ENCODE results near the gene PCNX1.
"Not testable (repeated sequence)": the region's sequence is repeated elsewhere in the genome, so short reads cannot be mapped to it uniquely, and the experiment has no call there.

Gene PCNX1

GRCh38 chr14:71064747-71065146 lies 157.5 kb downstream of the PCNX1 start:
- H3K27me3 ChIP-seq (ENCODE audit: control insufficient read depth, insufficient read depth, low read length, poor library complexity, severe bottlenecking); H3K36me3 ChIP-seq (ENCODE audit: control insufficient read depth, insufficient read depth, low read length); H3K4me3 ChIP-seq (ENCODE audit: insufficient read depth, low read depth, low read length); H3K9me3 ChIP-seq (ENCODE audit: control insufficient read depth, low read length); H3K27ac ChIP-seq (ENCODE audit: insufficient read depth, low read depth, low read length, poor library complexity, severe bottlenecking); H3K4me1 ChIP-seq (ENCODE audit: control insufficient read depth, insufficient read depth, low read length): not testable (repeated sequence)
- WGBS, 2 experiments, result 92 to 100% methylated on average over 3 of the region's 3 CpGs

DNA sequence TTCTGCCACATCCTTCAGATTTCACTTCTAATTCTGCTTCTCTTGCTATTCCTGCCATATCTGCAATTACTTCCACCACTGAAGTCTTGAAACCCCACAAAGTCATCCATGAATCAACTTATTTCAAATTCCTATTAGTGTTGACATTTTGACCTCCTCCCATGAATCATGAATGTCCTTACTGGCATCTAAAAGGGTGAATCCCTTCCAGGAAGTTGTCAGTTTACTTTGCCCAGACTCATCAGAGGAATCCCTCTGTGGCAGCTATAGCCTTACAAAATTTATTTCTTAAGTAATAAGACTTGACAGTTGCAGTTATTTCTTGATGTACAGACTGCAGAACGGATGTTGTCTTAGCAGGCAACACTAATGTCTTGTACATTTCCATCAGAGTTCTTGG lies 162.9 kb downstream of the PCNX1 start:
- Histone ChIP-seq H3K27ac (ENCODE audit: insufficient read depth, low read depth, low read length, poor library complexity, severe bottlenecking) (no peak overlapping the region), H3K4me3 (ENCODE audit: insufficient read depth, low read depth, low read length) (no peak overlapping the region), H3K9me3 (ENCODE audit: control insufficient read depth, low read length) (no peaks in the 10 kb centered on the region), H3K27me3 (ENCODE audit: control insufficient read depth, insufficient read depth, low read length, poor library complexity, severe bottlenecking) (no peaks in the 10 kb centered on the region), H3K4me1 (ENCODE audit: control insufficient read depth, insufficient read depth, low read length) (no peaks in the 10 kb centered on the region), H3K36me3 (ENCODE audit: control insufficient read depth, insufficient read depth, low read length) (peaks cover 12% of the 10 kb centered on the region)
- 85 to 100% methylated on average over 1 of the region's 1 CpG for WGBS, 2 experiments

DNA sequence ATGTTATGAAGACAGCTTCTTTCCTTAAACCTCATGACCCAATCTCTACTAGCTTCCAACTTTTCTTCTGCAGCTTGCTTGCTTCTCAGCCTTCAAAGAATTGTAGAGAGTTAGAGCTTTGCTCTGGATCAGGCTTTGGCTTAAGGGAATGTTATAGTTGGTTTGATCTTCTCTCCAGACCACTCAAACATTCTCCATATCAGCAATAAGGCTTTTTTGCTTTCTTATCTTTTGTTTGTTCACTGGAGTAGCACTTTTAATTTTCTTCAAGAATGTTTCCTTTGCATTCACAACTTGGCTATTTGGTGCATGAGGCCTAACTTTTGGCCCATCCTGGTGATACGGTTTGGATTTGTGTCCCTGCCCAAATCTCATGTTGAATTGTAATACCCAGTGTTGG lies 163.8 kb downstream of the PCNX1 start:
- H3K27ac ChIP-seq (ENCODE audit: insufficient read depth, low read depth, low read length, poor library complexity, severe bottlenecking), result no peak overlapping the region
- H3K4me1 ChIP-seq (ENCODE audit: control insufficient read depth, insufficient read depth, low read length), result no peaks in the 10 kb centered on the region
- 98 to 100% methylated on average over 1 of the region's 1 CpG for WGBS, 2 experiments
- peaks cover 12% of the 10 kb centered on the region for H3K36me3 ChIP-seq (ENCODE audit: control insufficient read depth, insufficient read depth, low read length)
- H3K27me3 ChIP-seq (ENCODE audit: control insufficient read depth, insufficient read depth, low read length, poor library complexity, severe bottlenecking), result no peaks in the 10 kb centered on the region
- H3K4me3 ChIP-seq (ENCODE audit: insufficient read depth, low read depth, low read length), result no peak overlapping the region
- H3K9me3 ChIP-seq (ENCODE audit: control insufficient read depth, low read length), result no peaks in the 10 kb centered on the region

- Histone ChIP-seq H3K36me3 (ENCODE audit: control insufficient read depth, insufficient read depth, low read length) (peaks cover 41% of the 10 kb centered on the region), H3K27ac (ENCODE audit: insufficient read depth, low read depth, low read length, poor library complexity, severe bottlenecking) (no peak overlapping the region), H3K9me3 (ENCODE audit: control insufficient read depth, low read length) (no peaks in the 10 kb centered on the region), H3K27me3 (ENCODE audit: control insufficient read depth, insufficient read depth, low read length, poor library complexity, severe bottlenecking) (no peaks in the 10 kb centered on the region), H3K4me3 (ENCODE audit: insufficient read depth, low read depth, low read length) (no peak overlapping the region), H3K4me1 (ENCODE audit: control insufficient read depth, insufficient read depth, low read length) (no peaks in the 10 kb centered on the region)
- WGBS, 2 experiments, result 83 to 100% methylated on average over 1 of the region's 1 CpG
Measured at GRCh38 chr14:71076462-71077092, 169.3 kb downstream of the PCNX1 start.

GRCh38 chr14:71078500-71078899 lies 171.2 kb downstream of the PCNX1 start:
- H3K4me1 ChIP-seq (ENCODE audit: control insufficient read depth, insufficient read depth, low read length), result no peaks in the 10 kb centered on the region
- no peaks in the 10 kb centered on the region for H3K9me3 ChIP-seq (ENCODE audit: control insufficient read depth, low read length)
- no peaks in the 10 kb centered on the region for H3K27me3 ChIP-seq (ENCODE audit: control insufficient read depth, insufficient read depth, low read length, poor library complexity, severe bottlenecking)
- no peak overlapping the region for H3K27ac ChIP-seq (ENCODE audit: insufficient read depth, low read depth, low read length, poor library complexity, severe bottlenecking)
- whole genome bisulfite sequencing, 2 experiments, result 100% methylated on average over 2 of the region's 2 CpGs
- H3K4me3 ChIP-seq (ENCODE audit: insufficient read depth, low read depth, low read length), result no peak overlapping the region
- peaks cover 39% of the 10 kb centered on the region for H3K36me3 ChIP-seq (ENCODE audit: control insufficient read depth, insufficient read depth, low read length)

DNA sequence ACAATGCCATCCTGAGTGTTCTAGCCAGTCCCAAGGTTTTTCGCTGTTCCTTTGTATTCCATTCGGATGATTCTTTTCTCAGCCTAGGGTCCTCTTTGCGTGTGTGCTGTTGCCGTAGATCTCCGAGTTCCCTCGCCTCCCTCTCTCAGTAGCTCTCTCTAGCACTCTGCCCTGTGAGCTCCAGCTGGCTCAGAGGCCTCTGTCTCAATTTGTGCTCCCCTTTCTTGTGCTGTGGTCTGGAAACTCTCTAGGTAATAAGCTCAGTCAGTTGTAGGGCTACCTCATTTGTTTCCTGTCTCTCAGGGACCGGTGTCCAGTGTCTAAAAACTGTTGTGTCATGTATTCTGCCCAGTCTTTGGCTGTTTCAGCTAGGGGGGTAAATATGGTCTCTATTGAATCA lies 179.3 kb downstream of the PCNX1 start:
- WGBS, 2 experiments, result 88 to 90% methylated on average over 7 of the region's 7 CpGs
- Histone ChIP-seq H3K4me3 (ENCODE audit: insufficient read depth, low read depth, low read length) (no peak overlapping the region), H3K4me1 (ENCODE audit: control insufficient read depth, insufficient read depth, low read length) (no peaks in the 10 kb centered on the region), H3K36me3 (ENCODE audit: control insufficient read depth, insufficient read depth, low read length) (peaks cover 12% of the 10 kb centered on the region), H3K27ac (ENCODE audit: insufficient read depth, low read depth, low read length, poor library complexity, severe bottlenecking) (no peak overlapping the region), H3K9me3 (ENCODE audit: control insufficient read depth, low read length) (no peaks in the 10 kb centered on the region), H3K27me3 (ENCODE audit: control insufficient read depth, insufficient read depth, low read length, poor library complexity, severe bottlenecking) (no peaks in the 10 kb centered on the region)

- peaks cover 17% of the 10 kb centered on the region for H3K36me3 ChIP-seq (ENCODE audit: control insufficient read depth, insufficient read depth, low read length)
Measured at GRCh38 chr14:71089971-71090370, 182.7 kb downstream of the PCNX1 start.

DNA sequence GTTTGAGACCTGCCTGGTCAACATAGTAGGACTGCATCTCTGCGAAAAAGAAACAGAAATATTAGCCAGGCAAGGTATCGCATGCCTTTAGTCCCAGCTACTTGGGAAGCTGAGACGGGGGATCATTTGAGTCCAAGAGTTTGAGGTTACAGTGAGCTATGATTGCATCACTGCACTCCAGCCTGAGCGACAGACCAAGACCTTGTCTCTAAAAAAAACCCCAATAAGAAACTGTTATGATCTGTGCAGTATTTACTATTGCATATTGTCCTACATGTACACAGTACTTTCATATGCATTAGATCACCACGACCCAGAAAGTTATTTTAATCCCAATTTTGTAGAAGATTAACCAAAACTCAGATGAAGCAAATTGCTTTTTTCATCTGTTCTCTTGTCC lies 187.5 kb downstream of the PCNX1 start:
- H3K4me3 ChIP-seq (ENCODE audit: insufficient read depth, low read depth, low read length), result no peak overlapping the region
- H3K27me3 ChIP-seq (ENCODE audit: control insufficient read depth, insufficient read depth, low read length, poor library complexity, severe bottlenecking), result no peaks in the 10 kb centered on the region
- 93 to 94% methylated on average over 5 of the region's 5 CpGs for WGBS, 2 experiments
- H3K4me1 ChIP-seq (ENCODE audit: control insufficient read depth, insufficient read depth, low read length), result no peaks in the 10 kb centered on the region
- H3K27ac ChIP-seq (ENCODE audit: insufficient read depth, low read depth, low read length, poor library complexity, severe bottlenecking), result no peak overlapping the region
- H3K9me3 ChIP-seq (ENCODE audit: control insufficient read depth, low read length), result no peaks in the 10 kb centered on the region
- peaks cover 11% of the 10 kb centered on the region for H3K36me3 ChIP-seq (ENCODE audit: control insufficient read depth, insufficient read depth, low read length)

More at GRCh38 chr14:71089971-71090370, 182.7 kb downstream of the PCNX1 start:
- H3K4me3 ChIP-seq (ENCODE audit: insufficient read depth, low read depth, low read length), result no peak overlapping the region
- H3K27ac ChIP-seq (ENCODE audit: insufficient read depth, low read depth, low read length, poor library complexity, severe bottlenecking), result no peak overlapping the region
- no peaks in the 10 kb centered on the region for H3K27me3 ChIP-seq (ENCODE audit: control insufficient read depth, insufficient read depth, low read length, poor library complexity, severe bottlenecking)
- H3K9me3 ChIP-seq (ENCODE audit: control insufficient read depth, low read length), result no peaks in the 10 kb centered on the region
- H3K4me1 ChIP-seq (ENCODE audit: control insufficient read depth, insufficient read depth, low read length), result no peaks in the 10 kb centered on the region

DNA sequence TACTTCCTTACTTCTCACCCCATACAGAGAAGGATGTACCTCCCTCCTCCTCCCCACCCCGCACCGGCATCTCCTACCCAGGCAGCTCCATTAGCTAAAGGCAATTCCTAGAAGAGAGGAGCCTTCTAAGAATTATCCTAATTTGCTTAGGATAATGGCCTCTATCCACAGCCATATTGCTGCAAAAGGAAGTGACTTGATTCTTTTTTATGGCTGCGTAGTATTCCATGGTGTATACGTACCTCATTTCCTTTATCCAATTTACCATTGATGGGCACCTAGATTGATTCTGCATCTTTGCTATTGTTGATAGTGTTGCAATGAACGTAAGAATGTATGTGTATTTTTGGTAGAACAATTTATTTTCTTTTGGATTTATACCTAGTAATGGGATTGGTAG lies 189.7 kb downstream of the PCNX1 start:
- Histone ChIP-seq H3K27me3 (ENCODE audit: control insufficient read depth, insufficient read depth, low read length, poor library complexity, severe bottlenecking) (no peaks in the 10 kb centered on the region), H3K36me3 (ENCODE audit: control insufficient read depth, insufficient read depth, low read length) (peaks cover 6% of the 10 kb centered on the region), H3K4me1 (ENCODE audit: control insufficient read depth, insufficient read depth, low read length) (no peaks in the 10 kb centered on the region), H3K4me3 (ENCODE audit: insufficient read depth, low read depth, low read length) (no peak overlapping the region), H3K9me3 (ENCODE audit: control insufficient read depth, low read length) (no peaks in the 10 kb centered on the region), H3K27ac (ENCODE audit: insufficient read depth, low read depth, low read length, poor library complexity, severe bottlenecking) (no peak overlapping the region)
- WGBS, 2 experiments, result 88 to 97% methylated on average over 4 to 5 of the region's 5 CpGs

GRCh38 chr14:71103662-71104484 lies 196.6 kb downstream of the PCNX1 start:
- no peak overlapping the region for H3K4me3 ChIP-seq (ENCODE audit: insufficient read depth, low read depth, low read length)
- H3K36me3 ChIP-seq (ENCODE audit: control insufficient read depth, insufficient read depth, low read length), result peaks cover 15% of the 10 kb centered on the region
- H3K27ac ChIP-seq (ENCODE audit: insufficient read depth, low read depth, low read length, poor library complexity, severe bottlenecking), result no peak overlapping the region
- no peaks in the 10 kb centered on the region for H3K9me3 ChIP-seq (ENCODE audit: control insufficient read depth, low read length)
- no peaks in the 10 kb centered on the region for H3K4me1 ChIP-seq (ENCODE audit: control insufficient read depth, insufficient read depth, low read length)
- WGBS, 2 experiments, result 85 to 91% methylated on average over 3 of the region's 3 CpGs
- no peaks in the 10 kb centered on the region for H3K27me3 ChIP-seq (ENCODE audit: control insufficient read depth, insufficient read depth, low read length, poor library complexity, severe bottlenecking)
